K562 (cell line): Measurements from ENCODE around the gene LMBR1L. TPM values are rescaled to one million over a fixed set of nuclear protein-coding genes. Genes with fewer than 3 reads are reported as not detected.

Experiments
- ATAC-seq: fragments of 200-7000 bp; cut with Tn5 transposase; 3 replicates; pipeline ENCODE4 v1.9.1; 2020; ENCODE audit warnings: moderate library complexity
- BruUV-seq: library from RNA; stranded (reverse); fragments of 400-500 nt; replicated peaks from 2 replicates; lab custom pipeline; 2021; lab: Mats Ljungman, UMichigan
- CTCF ChIA-PET: fragments of 300-600 bp; formaldehyde crosslinking; extraction: SDS; loops from one replicate; lab custom pipeline; 2021; ENCODE audit warnings: low intra/inter-chr PET ratio; lab: Yijun Ruan, JAX
- POLR2A ChIA-PET: fragments of 300-600, 350-650 bp; sonication (Branson Sonifier 250); formaldehyde crosslinking; extraction: SDS; loops from one replicate; lab custom pipeline; 2021; ENCODE audit warnings: antibody characterized with exemption, inconsistent platforms; lab: Yijun Ruan, JAX
- DNase-seq, 4 experiments: peaks; one replicate each; pipeline versions ENCODE4 v3.0.0 to v3.0.0-alpha.2; 2011 to 2018; ENCODE audit warnings: low spot score in 3 of 4, mixed read lengths in 3 of 4; ENCODE audit errors: extremely low read depth in 1 of 4
- FAIRE-seq: peaks from 2 replicates; lab custom pipeline; 2011; peaks lifted over from hg19 to GRCh38; lab: Jason Lieb, UNC
- H2AFZ ChIP-seq: 2 replicates; pipeline ENCODE4 v1.6.0; 2011; ENCODE audit warnings: low read depth, low read length, control low read depth, inconsistent platforms
- H3K27ac ChIP-seq: fragments of 200-600 bp; 3 replicates; pipeline ENCODE4 v1.8.0; 2011; ENCODE audit warnings: low read depth, mild to moderate bottlenecking, control low read depth, inconsistent platforms, low read length, moderate library complexity, mixed read lengths; ENCODE audit errors: extremely low read depth
- H3K27me3 ChIP-seq, 2 experiments: fragments of 300-600 bp in 1 of 2; 2 replicates in 1 of 2; 3 replicates in 1 of 2; pipeline versions ENCODE4 v1.6.0 to v1.8.0; 2011; ENCODE audit warnings: inconsistent platforms in 2 of 2, low read length in 2 of 2, mild to moderate bottlenecking in 1 of 2, mixed read lengths in 1 of 2, moderate library complexity in 1 of 2; ENCODE audit not compliant: control insufficient read depth in 2 of 2, insufficient read depth in 2 of 2
- H3K36me3 ChIP-seq: fragments of 300-600 bp; 3 replicates; pipeline ENCODE4 v1.8.0; 2011; ENCODE audit warnings: mild to moderate bottlenecking, low read length, inconsistent platforms; ENCODE audit not compliant: control insufficient read depth, insufficient read depth
- H3K4me1 ChIP-seq, 2 experiments: fragments of 200-600 bp in 1 of 2; replicated peaks in 1 of 2; 2 replicates in 1 of 2; 3 replicates in 1 of 2; pipeline versions ENCODE4 v1.5.1 to v1.8.0; 2011; ENCODE audit warnings: inconsistent platforms in 2 of 2, low read length in 2 of 2, mild to moderate bottlenecking in 1 of 2, mixed read lengths in 1 of 2, moderate library complexity in 1 of 2; ENCODE audit not compliant: control insufficient read depth in 2 of 2, insufficient read depth in 2 of 2
- H3K4me2 ChIP-seq: 2 replicates; pipeline ENCODE4 v1.6.1; 2011; ENCODE audit warnings: low read length, control low read depth, inconsistent platforms, mixed read lengths; ENCODE audit not compliant: insufficient read depth
- H3K4me3 ChIP-seq: fragments of 200-600 bp; sonication (generic), shearing (Covaris generic); 2 replicates; pipeline ENCODE4 v1.5.1; 2016; ENCODE audit warnings: control low read depth, inconsistent platforms
- H3K79me2 ChIP-seq: fragments of 200-600 bp; 3 replicates; pipeline ENCODE4 v1.8.0; 2011; ENCODE audit warnings: low read length, inconsistent platforms; ENCODE audit not compliant: control insufficient read depth, insufficient read depth
- H3K9ac ChIP-seq, 2 experiments: 2 replicates each; pipeline versions ENCODE4 v1.6.0 to v1.6.1; 2011; ENCODE audit warnings: low read depth in 2 of 2, low read length in 2 of 2, control low read depth in 1 of 2, inconsistent platforms in 1 of 2, mild to moderate bottlenecking in 1 of 2, mixed read lengths in 1 of 2; ENCODE audit not compliant: insufficient read depth in 1 of 2
- H3K9me1 ChIP-seq: one replicate; pipeline ENCODE4 v1.6.0; 2011; ENCODE audit warnings: inconsistent platforms, mild to moderate bottlenecking, low read length, moderate library complexity; ENCODE audit not compliant: control insufficient read depth, insufficient read depth
- H3K9me3 ChIP-seq: replicated peaks from 2 replicates; pipeline ENCODE4 v1.5.1; 2011; ENCODE audit warnings: low read depth, low read length, inconsistent platforms; ENCODE audit not compliant: control insufficient read depth, insufficient read depth
- H4K20me1 ChIP-seq: replicated peaks from 2 replicates; pipeline ENCODE4 v1.6.1; 2011; ENCODE audit warnings: low read length, inconsistent platforms, mixed read lengths; ENCODE audit not compliant: control insufficient read depth, insufficient read depth
- CBX1 ChIP-seq: sonication (generic); IDR thresholded peaks from 2 replicates; pipeline ENCODE4 v1.6.1; 2016; ENCODE audit warnings: antibody characterized with exemption, low read depth, mild to moderate bottlenecking
- CC2D1A ChIP-seq: fragments of 450-650 bp; IDR thresholded peaks from 2 replicates; pipeline ENCODE4 v1.6.1; 2017; ENCODE audit warnings: mild to moderate bottlenecking
- ETV1 ChIP-seq: fragments of 450-650 bp; conservative IDR thresholded peaks from 2 replicates; pipeline ENCODE4 v1.6.1; 2016; ENCODE audit warnings: missing genetic modification characterization, control low read depth, low read depth, missing compliant biosample characterization
- HLTF ChIP-seq: fragments of 450-650 bp; IDR thresholded peaks from 2 replicates; pipeline ENCODE4 v1.6.1; 2016
- HNRNPH1 ChIP-seq: fragments of 200-400 bp; formaldehyde crosslinking; optimal IDR thresholded peaks from 2 replicates; pipeline ENCODE3; 2017; ENCODE audit warnings: low read depth, mild to moderate bottlenecking, low read length, moderate library complexity
- NCOA2 ChIP-seq, 2 experiments: fragments of 450-650 bp; IDR thresholded peaks; 2 replicates each; pipeline ENCODE4 v1.6.1; 2018; ENCODE audit warnings: mild to moderate bottlenecking in 2 of 2, moderate library complexity in 1 of 2; ENCODE audit not compliant: partially characterized antibody in 2 of 2
- PCBP1 ChIP-seq: fragments of 200-400 bp; formaldehyde crosslinking; IDR thresholded peaks from 2 replicates; pipeline ENCODE4 v1.6.1; 2018; ENCODE audit warnings: mild to moderate bottlenecking, low read depth, low read length; ENCODE audit not compliant: poor library complexity, severe bottlenecking
- POLR2G ChIP-seq: fragments of 200-400 bp; formaldehyde crosslinking; IDR thresholded peaks from 2 replicates; pipeline ENCODE4 v1.6.1; 2017; ENCODE audit warnings: low read depth, mild to moderate bottlenecking, antibody characterized with exemption, low read length, moderate library complexity
- RBM39 ChIP-seq: fragments of 200-400 bp; formaldehyde crosslinking; optimal IDR thresholded peaks from 2 replicates; pipeline ENCODE3; 2018; ENCODE audit warnings: low read depth, low read length
- RUNX1 ChIP-seq: sonication (generic); IDR thresholded peaks from 2 replicates; pipeline ENCODE4 v1.6.1; 2016; ENCODE audit warnings: antibody characterized with exemption, low read depth
- TSC22D4 ChIP-seq: fragments of 450-650 bp; IDR thresholded peaks from 2 replicates; pipeline ENCODE4 v1.6.1; 2016; ENCODE audit warnings: missing genetic modification characterization, missing biosample characterization, control low read depth
- ZNF146 ChIP-seq: IDR thresholded peaks from one replicate; pipeline ENCODE4 v1.6.1; 2018; ENCODE audit warnings: missing compliant biosample characterization; ENCODE audit not compliant: unreplicated experiment
- ZNF239 ChIP-seq: fragments of 250-450 bp; sonication (Bioruptor Pico); IDR thresholded peaks from 2 replicates; pipeline ENCODE4 v1.4.0; 2020; ENCODE audit warnings: mild to moderate bottlenecking
- ZNF347 ChIP-seq: fragments of 450-650 bp; formaldehyde crosslinking; IDR thresholded peaks from 2 replicates; pipeline ENCODE4 v1.4.0; 2020; ENCODE audit warnings: low read depth, mild to moderate bottlenecking, moderate library complexity
- WGBS: fragments of 100-300 bp; shearing (Covaris generic); methylation state at CpG from one replicate; pipeline ENCODE4 v1.1.6; 2016; ENCODE audit warnings: low coverage, mixed read lengths; ENCODE audit not compliant: insufficient coverage; ENCODE audit errors: missing lambda C conversion rate; 5-methylcytosine and 5-hydroxymethylcytosine counted together
- in situ Hi-C: fragments of 300-500 bp; cut with MboI; formaldehyde crosslinking; loops from 4 replicates; pipeline ENCODE4 v1.15.0; 2018; ENCODE audit warnings: inconsistent platforms, mixed read lengths
- intact Hi-C: fragments of 100-400 bp; cut with micrococcal nuclease; formaldehyde crosslinking; loops from 2 replicates; pipeline ENCODE4 v1.14.2; 2022
- polyA plus RNA-seq, 8 experiments: library from polyadenylated mRNA; depleted of rRNA in 4 of 8; stranded (reverse) in 5 of 8; unstranded in 3 of 8; fragments of >200 nt; fragmentation: Nextera tagmentation in 2 of 8; fragmentation: Illumina TruSeq in 1 of 8; extraction: Ambion mirVana in 2 of 8; extraction: Trizol in 1 of 8; gene quantifications; 2 replicates each; pipeline versions ENCODE4 v1.2.1 to v1.2.3, GENCODE V29; 2011 to 2014; ENCODE audit warnings: inconsistent platforms in 1 of 8, missing spikeins in 1 of 8
- total RNA-seq, 7 experiments: library from RNA; depleted of rRNA in 6 of 7; stranded (reverse); fragments of >200 nt in 6 of 7; fragmentation: Illumina TruSeq in 2 of 7; extraction: Trizol in 2 of 7; gene quantifications; 2 replicates each; pipeline versions ENCODE4 v1.2.1 to v1.2.3, GENCODE V29; 2011 to 2021; ENCODE audit warnings: low replicate concordance in 1 of 7
- TF ChIP-seq, protein P1 (sequence below): sonication (generic); formaldehyde crosslinking; IDR thresholded peaks from 2 replicates; pipeline ENCODE4 v1.8.0; 2022; ENCODE audit warnings: mild to moderate bottlenecking, missing genetic modification reagents, borderline replicate concordance
- TF ChIP-seq, protein P2 (sequence below), 2 experiments: fragments of 250-450 bp in 1 of 2; fragments of 450-650 bp in 1 of 2; sonication (Bioruptor Pico) in 1 of 2; IDR thresholded peaks; 2 replicates each; pipeline versions ENCODE4 v1.6.1 to v1.8.0; 2016 to 2021; ENCODE audit warnings: mild to moderate bottlenecking in 2 of 2, moderate library complexity in 2 of 2, missing compliant biosample characterization in 1 of 2, missing genetic modification characterization in 1 of 2
- TF ChIP-seq, protein P3 (sequence below): sonication (generic); formaldehyde crosslinking; IDR thresholded peaks from 2 replicates; pipeline ENCODE4 v1.5.0; 2020; ENCODE audit warnings: missing genetic modification reagents

Gene LMBR1L
- total and polyA plus RNA-seq, 9 of the 15 experiments (the other 6 are each of a cell fraction or from before 2014, with no cell fraction given): 2.5 to 57.0 (median 31.1) TPM

DNA sequence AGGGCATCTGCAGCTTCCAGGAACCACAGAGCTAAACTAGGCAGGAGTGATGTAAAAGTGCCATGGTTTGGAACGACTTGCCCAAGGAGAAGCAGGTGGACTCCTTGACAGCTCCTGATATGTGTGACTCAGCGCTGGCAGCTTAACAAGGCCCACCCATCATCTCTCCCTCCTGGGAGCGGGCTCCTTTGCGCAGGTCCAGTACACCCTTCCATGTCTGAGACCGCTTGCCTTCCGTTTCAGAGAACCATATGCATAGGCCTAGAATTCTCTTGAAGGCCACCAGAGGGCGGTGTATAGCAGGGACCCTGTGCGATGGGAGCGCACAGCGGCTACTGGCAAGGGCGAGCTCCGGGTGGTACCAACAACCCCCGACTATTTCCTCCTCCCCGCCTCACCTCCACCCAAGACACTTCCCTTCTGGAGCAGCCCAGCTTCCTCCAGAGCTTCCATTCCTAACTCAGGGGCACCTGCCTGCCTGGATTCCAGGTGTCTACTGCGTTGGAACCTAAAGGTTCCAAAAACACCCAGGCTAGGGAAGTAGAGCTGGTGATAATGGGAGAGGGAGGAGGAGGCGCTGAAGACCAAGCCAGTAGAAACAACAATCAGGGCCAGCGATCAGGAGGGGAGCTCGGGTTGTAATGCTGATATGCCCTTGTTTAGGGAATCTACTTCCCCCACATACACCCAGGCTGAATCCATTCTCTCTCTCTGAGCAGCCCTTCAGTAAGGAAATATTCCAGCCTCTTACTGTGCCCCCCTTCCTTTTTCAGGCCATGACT is 22.3 kb downstream of the LMBR1L start:
- CTCF ChIA-PET: interaction anchor here (1.0 to 2.3 kb wide), 3 partner anchors 24 to 147 kb away, joined by 6 to 21 read pairs (median 14); no protein-coding TSS in a partner anchor
- ATAC-seq: peak; percentile 83
- in situ Hi-C loops: no loop called here
- H3K4me2 ChIP-seq: peak overlapping the region; percentile 75
- peak overlapping the region; percentile 93 for H2AFZ ChIP-seq
- no peaks in the 10 kb centered on the region for H3K36me3 ChIP-seq
- POLR2A ChIA-PET: interaction anchor here (0.6 to 4.6 kb wide), 20 partner anchors 8 to 179 kb away, joined by 3 to 61 read pairs (median 4); partner anchors contain the start of genes LMBR1L, RHEBL1, TUBA1A and TUBA1B
- intact Hi-C loops: loop anchor here (1.0 to 2.0 kb wide), 3 partner anchors 24 to 147 kb away; no protein-coding TSS in a partner anchor
- peak; percentile 82 to 97 (median 87) for DNase-seq
- no peaks in the 10 kb centered on the region for H3K27me3 ChIP-seq
- peaks cover under 1% of the 10 kb centered on the region; the same call in 1 of the 3 replicates for H3K79me2 ChIP-seq
- WGBS: 0% methylated on average over 18 of the region's 18 CpGs
- peak overlapping the region; percentile 22; the same call in 1 of the 2 replicates for H3K4me3 ChIP-seq
- H4K20me1 ChIP-seq: no peaks in the 10 kb centered on the region
- H3K27ac ChIP-seq: peak overlapping the region; percentile 40; the same call in 2 of the 3 replicates
- no TSS peak for BruUV-seq
- no peaks in the 10 kb centered on the region for H3K9me1 ChIP-seq
- H3K9ac ChIP-seq: peak overlapping the region; percentile 28 to 68; a peak in 3 of 4 replicates
- peak; percentile 98 for FAIRE-seq
- no peaks in the 10 kb centered on the region for H3K9me3 ChIP-seq
- H3K4me1 ChIP-seq: peaks cover 49 to 57% of the 10 kb centered on the region in 2 experiments
- no peak for TF ChIP-seq RBM39
- no peak for TF ChIP-seq CBX1
- no peak for TF ChIP-seq TSC22D4
- no peak for TF ChIP-seq HLTF
- TF ChIP-seq, protein P1, sequence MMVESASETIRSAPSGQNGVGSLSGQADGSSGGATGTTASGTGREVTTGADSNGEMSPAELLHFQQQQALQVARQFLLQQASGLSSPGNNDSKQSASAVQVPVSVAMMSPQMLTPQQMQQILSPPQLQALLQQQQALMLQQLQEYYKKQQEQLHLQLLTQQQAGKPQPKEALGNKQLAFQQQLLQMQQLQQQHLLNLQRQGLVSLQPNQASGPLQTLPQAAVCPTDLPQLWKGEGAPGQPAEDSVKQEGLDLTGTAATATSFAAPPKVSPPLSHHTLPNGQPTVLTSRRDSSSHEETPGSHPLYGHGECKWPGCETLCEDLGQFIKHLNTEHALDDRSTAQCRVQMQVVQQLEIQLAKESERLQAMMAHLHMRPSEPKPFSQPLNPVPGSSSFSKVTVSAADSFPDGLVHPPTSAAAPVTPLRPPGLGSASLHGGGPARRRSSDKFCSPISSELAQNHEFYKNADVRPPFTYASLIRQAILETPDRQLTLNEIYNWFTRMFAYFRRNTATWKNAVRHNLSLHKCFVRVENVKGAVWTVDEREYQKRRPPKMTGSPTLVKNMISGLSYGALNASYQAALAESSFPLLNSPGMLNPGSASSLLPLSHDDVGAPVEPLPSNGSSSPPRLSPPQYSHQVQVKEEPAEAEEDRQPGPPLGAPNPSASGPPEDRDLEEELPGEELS: no peak
- TF ChIP-seq, protein P2, sequence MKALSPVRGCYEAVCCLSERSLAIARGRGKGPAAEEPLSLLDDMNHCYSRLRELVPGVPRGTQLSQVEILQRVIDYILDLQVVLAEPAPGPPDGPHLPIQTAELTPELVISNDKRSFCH (CRISPR knock-in tag; IDR thresholded peaks at IDR 0.05): no peak
- TF ChIP-seq, protein P2 (tag; IDR thresholded peaks at IDR 0.05): no peak
- 0 out of 2 replicates have a peak, but pooled peaks have one; percentile 43 for TF ChIP-seq POLR2G
- no peak; the same call in 1 of the 2 replicates for TF ChIP-seq ZNF239 (CRISPR knock-in tag)
- TF ChIP-seq NCOA2 (IDR thresholded peaks at IDR 0.05; ENCODE audit: partially characterized antibody in 2 of 2): no peak
- TF ChIP-seq PCBP1: no peak
- TF ChIP-seq, protein P3, sequence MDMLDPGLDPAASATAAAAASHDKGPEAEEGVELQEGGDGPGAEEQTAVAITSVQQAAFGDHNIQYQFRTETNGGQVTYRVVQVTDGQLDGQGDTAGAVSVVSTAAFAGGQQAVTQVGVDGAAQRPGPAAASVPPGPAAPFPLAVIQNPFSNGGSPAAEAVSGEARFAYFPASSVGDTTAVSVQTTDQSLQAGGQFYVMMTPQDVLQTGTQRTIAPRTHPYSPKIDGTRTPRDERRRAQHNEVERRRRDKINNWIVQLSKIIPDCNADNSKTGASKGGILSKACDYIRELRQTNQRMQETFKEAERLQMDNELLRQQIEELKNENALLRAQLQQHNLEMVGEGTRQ (CRISPR knock-in tag): no peak
- no peak for TF ChIP-seq ZNF146 (CRISPR knock-in tag)
- TF ChIP-seq HNRNPH1: no peak
- no peak for TF ChIP-seq RUNX1
- TF ChIP-seq CC2D1A: peak; percentile 66; the same call in 1 of the 2 replicates
- no peak for TF ChIP-seq ZNF347 (CRISPR knock-in tag)
- no peak; the same call in 1 of the 2 replicates for TF ChIP-seq ETV1 (tag)
